Measurements from ENCODE around the gene PAXIP1.

The PAXIP1 gene

GRCh38 chr7:155009570-155010157, 6.7 kb upstream of the PAXIP1 start:
- H3K4me3 ChIP-seq (ENCODE audit: low read length): no peak overlapping the region
- H3K9ac ChIP-seq (ENCODE audit: low read length): no peak overlapping the region
- H3K36me3 ChIP-seq (ENCODE audit: control insufficient read depth, low read depth, low read length): no peaks in the 10 kb centered on the region
- no peak overlapping the region for H3K27ac ChIP-seq (ENCODE audit: low read length)
- H3K4me1 ChIP-seq (ENCODE audit: control insufficient read depth, low read depth, low read length): peaks cover 6% of the 10 kb centered on the region
- no peaks in the 10 kb centered on the region for H3K9me3 ChIP-seq (ENCODE audit: control insufficient read depth, low read depth, low read length)
- H3K27me3 ChIP-seq (ENCODE audit: control insufficient read depth, insufficient read depth, low read length): no peaks in the 10 kb centered on the region

GRCh38 chr7:155007947-155008346, 5.0 kb upstream of the PAXIP1 start:
- H3K27ac ChIP-seq (ENCODE audit: low read length): no peak overlapping the region
- H3K27me3 ChIP-seq (ENCODE audit: control insufficient read depth, insufficient read depth, low read length): no peaks in the 10 kb centered on the region
- H3K36me3 ChIP-seq (ENCODE audit: control insufficient read depth, low read depth, low read length): no peaks in the 10 kb centered on the region
- H3K9ac ChIP-seq (ENCODE audit: low read length): no peak overlapping the region
- H3K9me3 ChIP-seq (ENCODE audit: control insufficient read depth, low read depth, low read length): no peaks in the 10 kb centered on the region
- peaks cover 8% of the 10 kb centered on the region for H3K4me1 ChIP-seq (ENCODE audit: control insufficient read depth, low read depth, low read length)
- H3K4me3 ChIP-seq (ENCODE audit: low read length): no peak overlapping the region

GRCh38 chr7:155003376-155004214, 671 bp upstream of the PAXIP1 start:
- Histone ChIP-seq H3K9me3 (ENCODE audit: control insufficient read depth, low read depth, low read length) (no peaks in the 10 kb centered on the region), H3K4me1 (ENCODE audit: control insufficient read depth, low read depth, low read length) (peaks cover 8% of the 10 kb centered on the region), H3K27me3 (ENCODE audit: control insufficient read depth, insufficient read depth, low read length) (no peaks in the 10 kb centered on the region), H3K27ac (ENCODE audit: low read length) (peak overlapping the region; percentile 67), H3K9ac (ENCODE audit: low read length) (peak overlapping the region; percentile 83), H3K36me3 (ENCODE audit: control insufficient read depth, low read depth, low read length) (peaks cover 5% of the 10 kb centered on the region), H3K4me3 (ENCODE audit: low read length) (peak overlapping the region; percentile 86)

GRCh38 chr7:155002411-155003091, 373 bp downstream of the PAXIP1 start:
- Histone ChIP-seq H3K27ac (ENCODE audit: low read length) (no peak overlapping the region), H3K9me3 (ENCODE audit: control insufficient read depth, low read depth, low read length) (no peaks in the 10 kb centered on the region), H3K4me1 (ENCODE audit: control insufficient read depth, low read depth, low read length) (peaks cover 9% of the 10 kb centered on the region), H3K27me3 (ENCODE audit: control insufficient read depth, insufficient read depth, low read length) (no peaks in the 10 kb centered on the region), H3K36me3 (ENCODE audit: control insufficient read depth, low read depth, low read length) (peaks cover 13% of the 10 kb centered on the region), H3K9ac (ENCODE audit: low read length) (peak overlapping the region; percentile 83), H3K4me3 (ENCODE audit: low read length) (peak overlapping the region; percentile 84)

- peak overlapping the region; percentile 84 for H3K4me3 ChIP-seq (ENCODE audit: low read length)
- peaks cover 16% of the 10 kb centered on the region for H3K4me1 ChIP-seq (ENCODE audit: control insufficient read depth, low read depth, low read length)
- H3K36me3 ChIP-seq (ENCODE audit: control insufficient read depth, low read depth, low read length): peaks cover 18% of the 10 kb centered on the region
- H3K27me3 ChIP-seq (ENCODE audit: control insufficient read depth, insufficient read depth, low read length): no peaks in the 10 kb centered on the region
- H3K27ac ChIP-seq (ENCODE audit: low read length): no peak overlapping the region
- H3K9ac ChIP-seq (ENCODE audit: low read length): peak overlapping the region; percentile 73
- no peaks in the 10 kb centered on the region for H3K9me3 ChIP-seq (ENCODE audit: control insufficient read depth, low read depth, low read length)
Measured at GRCh38 chr7:155001756-155002410, 1.0 kb downstream of the PAXIP1 start.

GRCh38 chr7:155000795-155001194, 2.1 kb downstream of the PAXIP1 start:
- Histone ChIP-seq H3K9ac (ENCODE audit: low read length) (no peak overlapping the region), H3K4me3 (ENCODE audit: low read length) (no peak overlapping the region), H3K27me3 (ENCODE audit: control insufficient read depth, insufficient read depth, low read length) (no peaks in the 10 kb centered on the region), H3K9me3 (ENCODE audit: control insufficient read depth, low read depth, low read length) (no peaks in the 10 kb centered on the region), H3K4me1 (ENCODE audit: control insufficient read depth, low read depth, low read length) (peaks cover 26% of the 10 kb centered on the region), H3K36me3 (ENCODE audit: control insufficient read depth, low read depth, low read length) (peaks cover 28% of the 10 kb centered on the region), H3K27ac (ENCODE audit: low read length) (no peak overlapping the region)

GRCh38 chr7:154998481-154998880, 4.4 kb downstream of the PAXIP1 start:
- H3K27me3 ChIP-seq (ENCODE audit: control insufficient read depth, insufficient read depth, low read length): no peaks in the 10 kb centered on the region
- no peaks in the 10 kb centered on the region for H3K9me3 ChIP-seq (ENCODE audit: control insufficient read depth, low read depth, low read length)
- no peak overlapping the region for H3K9ac ChIP-seq (ENCODE audit: low read length)
- peaks cover 20% of the 10 kb centered on the region for H3K4me1 ChIP-seq (ENCODE audit: control insufficient read depth, low read depth, low read length)
- no peak overlapping the region for H3K4me3 ChIP-seq (ENCODE audit: low read length)
- no peak overlapping the region for H3K27ac ChIP-seq (ENCODE audit: low read length)
- peaks cover 40% of the 10 kb centered on the region for H3K36me3 ChIP-seq (ENCODE audit: control insufficient read depth, low read depth, low read length)

- peaks cover 41% of the 10 kb centered on the region for H3K36me3 ChIP-seq (ENCODE audit: control insufficient read depth, low read depth, low read length)
- H3K9me3 ChIP-seq (ENCODE audit: control insufficient read depth, low read depth, low read length): no peaks in the 10 kb centered on the region
- no peaks in the 10 kb centered on the region for H3K27me3 ChIP-seq (ENCODE audit: control insufficient read depth, insufficient read depth, low read length)
- H3K4me3 ChIP-seq (ENCODE audit: low read length): no peak overlapping the region
- no peak overlapping the region for H3K9ac ChIP-seq (ENCODE audit: low read length)
- peaks cover 20% of the 10 kb centered on the region for H3K4me1 ChIP-seq (ENCODE audit: control insufficient read depth, low read depth, low read length)
- H3K27ac ChIP-seq (ENCODE audit: low read length): no peak overlapping the region
Measured at GRCh38 chr7:154997840-154998370, 5.0 kb downstream of the PAXIP1 start.

GRCh38 chr7:154996756-154997155, 6.2 kb downstream of the PAXIP1 start:
- H3K27ac ChIP-seq (ENCODE audit: low read length): peak overlapping the region; percentile 74
- H3K9me3 ChIP-seq (ENCODE audit: control insufficient read depth, low read depth, low read length): no peaks in the 10 kb centered on the region
- peak overlapping the region; percentile 31 for H3K4me3 ChIP-seq (ENCODE audit: low read length)
- peaks cover 20% of the 10 kb centered on the region for H3K4me1 ChIP-seq (ENCODE audit: control insufficient read depth, low read depth, low read length)
- H3K9ac ChIP-seq (ENCODE audit: low read length): peak overlapping the region; percentile 34
- H3K36me3 ChIP-seq (ENCODE audit: control insufficient read depth, low read depth, low read length): peaks cover 49% of the 10 kb centered on the region
- no peaks in the 10 kb centered on the region for H3K27me3 ChIP-seq (ENCODE audit: control insufficient read depth, insufficient read depth, low read length)

- peaks cover 20% of the 10 kb centered on the region for H3K4me1 ChIP-seq (ENCODE audit: control insufficient read depth, low read depth, low read length)
- H3K27me3 ChIP-seq (ENCODE audit: control insufficient read depth, insufficient read depth, low read length): no peaks in the 10 kb centered on the region
- H3K36me3 ChIP-seq (ENCODE audit: control insufficient read depth, low read depth, low read length): peaks cover 54% of the 10 kb centered on the region
- peak overlapping the region; percentile 42 for H3K27ac ChIP-seq (ENCODE audit: low read length)
- H3K4me3 ChIP-seq (ENCODE audit: low read length): no peak overlapping the region
- H3K9ac ChIP-seq (ENCODE audit: low read length): peak overlapping the region; percentile 34
- no peaks in the 10 kb centered on the region for H3K9me3 ChIP-seq (ENCODE audit: control insufficient read depth, low read depth, low read length)
Measured at GRCh38 chr7:154996101-154996500, 6.8 kb downstream of the PAXIP1 start.

- Histone ChIP-seq H3K4me3 (ENCODE audit: low read length) (no peak overlapping the region), H3K9me3 (ENCODE audit: control insufficient read depth, low read depth, low read length) (no peaks in the 10 kb centered on the region), H3K27me3 (ENCODE audit: control insufficient read depth, insufficient read depth, low read length) (no peaks in the 10 kb centered on the region), H3K9ac (ENCODE audit: low read length) (no peak overlapping the region), H3K27ac (ENCODE audit: low read length) (no peak overlapping the region), H3K4me1 (ENCODE audit: control insufficient read depth, low read depth, low read length) (peaks cover 20% of the 10 kb centered on the region), H3K36me3 (ENCODE audit: control insufficient read depth, low read depth, low read length) (peaks cover 58% of the 10 kb centered on the region)
Measured at GRCh38 chr7:154994996-154995395, 7.9 kb downstream of the PAXIP1 start.

All from iPS-18a (cell line).